Left lung (tissue), 10 donors: ENCODE results near the gene TM4SF1. TPM values are rescaled to one million over a fixed set of nuclear protein-coding genes. Genes with fewer than 3 reads are reported as not detected.

ENCODE experiments used
- ATAC-seq: fragments of 200-7000 bp; cut with Tn5 transposase; one replicate; pipeline ENCODE4 v1.9.1; 2020; ENCODE audit warnings: moderate library complexity
- DNase-seq, 4 donors: peaks; one replicate each; pipeline ENCODE4 v3.0.0-alpha.2; 2013 to 2020
- H3K27ac ChIP-seq, 2 donors: fragments of 200-600 bp; sonication (generic) in 1 of 2; one replicate each; pipeline versions ENCODE4 v1.5.0 to v1.8.0; 2020 to 2021
- H3K27me3 ChIP-seq, 2 donors: fragments of 200-600 bp; sonication (generic) in 1 of 2; one replicate each; pipeline versions ENCODE4 v1.5.0 to v1.8.0; 2020 to 2021
- H3K36me3 ChIP-seq, 2 donors: fragments of 200-600 bp; sonication (generic) in 1 of 2; one replicate each; pipeline versions ENCODE4 v1.5.0 to v1.8.0; 2020 to 2021
- H3K4me1 ChIP-seq, 2 donors: fragments of 200-600 bp; one replicate each; pipeline ENCODE4 v1.8.0; 2021
- H3K4me3 ChIP-seq, 2 donors: fragments of 200-600 bp; sonication (generic) in 1 of 2; one replicate each; pipeline versions ENCODE4 v1.5.0 to v1.8.0; 2020 to 2021; ENCODE audit warnings: mild to moderate bottlenecking in 1 of 2
- H3K9me3 ChIP-seq, 2 donors: fragments of 200-600 bp; sonication (generic) in 1 of 2; one replicate each; pipeline versions ENCODE4 v1.5.0 to v1.8.0; 2020 to 2021
- intact Hi-C, 2 donors: fragments of 100-400 bp; cut with DNase I; formaldehyde crosslinking; loops; one replicate each; pipeline versions ENCODE4 v1.11.2 to v1.14.2; 2022
- polyA plus RNA-seq, 6 donors: library from polyadenylated mRNA; unstranded; fragments of 120-200 nt; gene quantifications; one replicate each; pipeline ENCODE4 v1.2.1, GENCODE V29; 2013; ENCODE audit not compliant: insufficient read length in 6 of 6
- total RNA-seq, 2 donors: library from RNA; stranded (reverse); fragmentation: NEBNext Ultra II Directional; extraction: Animal tissue kit (Norgen Biotek cat#: 25700); gene quantifications; one replicate each; pipeline ENCODE4 v1.2.1, GENCODE V29; 2021
- TF ChIP-seq, protein P1 (sequence below), 2 donors: fragments of 200-600 bp; sonication (generic) in 1 of 2; IDR thresholded peaks; one replicate each; pipeline versions ENCODE4 v1.5.0 to v1.8.0; 2021; ENCODE audit warnings: antibody characterized with exemption in 2 of 2
- donor health status: DM: no; HTN: yes; CAD: no.
- donor health status: DM: no; HTN: no; CAD: no.

TM4SF1 gene
- total and polyA plus RNA-seq, 8 donors: 74.1 to 283 (median 109) TPM

DNA sequence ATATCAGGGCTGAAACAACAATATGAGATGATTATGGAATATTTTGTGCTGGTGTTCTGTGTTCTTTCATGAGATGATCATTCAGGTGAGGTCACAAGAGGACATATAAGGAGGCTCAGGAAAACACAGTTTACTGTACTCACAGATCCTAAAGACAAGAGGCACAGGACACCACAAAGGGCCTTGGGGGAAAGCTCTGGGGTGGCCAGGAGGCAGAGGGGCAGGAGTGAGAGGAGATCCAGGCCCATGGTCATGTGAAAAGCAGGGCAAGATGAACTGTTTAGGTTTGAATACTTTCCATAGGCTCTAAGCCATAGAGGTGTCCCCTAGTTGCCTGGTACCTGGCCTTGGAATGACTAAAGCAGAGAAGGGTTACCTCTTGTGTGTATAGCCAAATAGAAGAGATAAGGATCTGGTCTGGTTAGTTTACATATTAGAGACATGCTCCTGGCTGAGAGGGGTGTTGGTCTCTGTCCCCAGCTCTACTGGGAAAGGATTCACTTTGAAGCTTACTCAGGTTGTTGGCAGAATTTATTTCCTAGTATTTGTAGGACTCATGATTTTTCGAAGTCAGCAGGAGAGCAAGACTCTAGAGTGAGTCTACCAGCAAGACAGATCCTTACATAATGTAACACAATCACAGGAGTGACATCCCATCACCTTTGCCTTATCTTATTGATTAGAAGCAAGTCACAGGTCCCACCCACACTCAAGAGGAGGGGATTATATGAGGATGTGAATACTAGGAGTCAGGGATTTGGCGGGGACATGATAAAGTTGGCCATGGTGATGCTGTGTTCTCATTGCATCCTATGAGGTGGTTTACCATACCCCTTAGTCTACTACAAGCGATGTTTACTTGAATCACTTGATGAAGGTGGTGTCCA lies 11.3 kb upstream of the TM4SF1 start:
- ATAC-seq (peak; percentile 13), DNase-seq (no peak)
- Histone ChIP-seq H3K4me1 (peaks cover 9 to 16% of the 10 kb centered on the region in 2 donors), H3K9me3 (no peaks in the 10 kb centered on the region), H3K4me3 (no peak overlapping the region), H3K27ac (peak overlapping the region; percentile 77 to 78), H3K36me3 (no peaks in the 10 kb centered on the region), H3K27me3 (no peaks in the 10 kb centered on the region)
- TF ChIP-seq, protein P1, sequence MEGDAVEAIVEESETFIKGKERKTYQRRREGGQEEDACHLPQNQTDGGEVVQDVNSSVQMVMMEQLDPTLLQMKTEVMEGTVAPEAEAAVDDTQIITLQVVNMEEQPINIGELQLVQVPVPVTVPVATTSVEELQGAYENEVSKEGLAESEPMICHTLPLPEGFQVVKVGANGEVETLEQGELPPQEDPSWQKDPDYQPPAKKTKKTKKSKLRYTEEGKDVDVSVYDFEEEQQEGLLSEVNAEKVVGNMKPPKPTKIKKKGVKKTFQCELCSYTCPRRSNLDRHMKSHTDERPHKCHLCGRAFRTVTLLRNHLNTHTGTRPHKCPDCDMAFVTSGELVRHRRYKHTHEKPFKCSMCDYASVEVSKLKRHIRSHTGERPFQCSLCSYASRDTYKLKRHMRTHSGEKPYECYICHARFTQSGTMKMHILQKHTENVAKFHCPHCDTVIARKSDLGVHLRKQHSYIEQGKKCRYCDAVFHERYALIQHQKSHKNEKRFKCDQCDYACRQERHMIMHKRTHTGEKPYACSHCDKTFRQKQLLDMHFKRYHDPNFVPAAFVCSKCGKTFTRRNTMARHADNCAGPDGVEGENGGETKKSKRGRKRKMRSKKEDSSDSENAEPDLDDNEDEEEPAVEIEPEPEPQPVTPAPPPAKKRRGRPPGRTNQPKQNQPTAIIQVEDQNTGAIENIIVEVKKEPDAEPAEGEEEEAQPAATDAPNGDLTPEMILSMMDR (IDR thresholded peaks at IDR 0.05): no peak
- intact Hi-C loops: no loop called here

DNA sequence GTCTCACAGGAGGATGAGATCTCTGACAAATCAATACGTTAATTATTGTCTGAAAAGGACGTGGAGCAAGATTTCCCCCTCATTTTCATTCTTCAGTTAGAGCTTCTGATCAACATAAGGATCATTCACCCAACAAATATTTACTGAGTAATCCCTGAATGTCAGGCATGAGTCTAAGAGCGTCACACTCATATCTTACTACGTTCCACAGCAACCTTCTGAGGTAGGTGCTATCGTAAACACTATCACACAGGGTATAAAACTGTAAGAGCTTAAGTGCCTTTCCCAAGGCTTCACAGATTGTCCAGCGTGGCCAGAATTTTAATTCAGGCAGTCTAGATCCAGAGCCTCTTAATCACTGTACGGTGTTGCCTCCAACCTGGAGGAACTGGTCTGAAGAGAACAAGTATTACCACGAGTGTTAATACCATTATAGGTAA lies 10.6 kb upstream of the TM4SF1 start:
- peak overlapping the region; percentile 77 to 78 for H3K27ac ChIP-seq
- intact Hi-C loops: no loop called here
- no peaks in the 10 kb centered on the region for H3K36me3 ChIP-seq
- TF ChIP-seq, protein P1 (IDR thresholded peaks at IDR 0.05): no peak
- no peak overlapping the region for H3K4me3 ChIP-seq
- no peak for DNase-seq
- no peaks in the 10 kb centered on the region for H3K27me3 ChIP-seq
- ATAC-seq: peak; percentile 52
- peaks cover 9% of the 10 kb centered on the region in 2 donors for H3K4me1 ChIP-seq
- H3K9me3 ChIP-seq: no peaks in the 10 kb centered on the region

DNA sequence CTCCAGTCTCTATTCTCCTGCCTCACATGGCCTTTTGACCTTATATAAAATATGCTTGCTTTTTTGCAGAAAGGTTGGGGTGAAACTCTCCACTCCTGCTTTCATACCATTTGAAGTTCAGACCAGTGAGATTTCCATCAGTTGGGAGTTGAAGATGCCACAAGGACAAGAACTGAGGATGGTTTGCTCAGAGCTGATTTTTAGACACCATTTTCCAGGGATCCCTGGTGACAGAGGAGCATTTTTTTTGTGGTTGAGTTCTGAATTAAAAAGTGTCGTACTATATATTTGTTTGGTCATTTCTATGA lies 8.8 kb upstream of the TM4SF1 start:
- Histone ChIP-seq H3K9me3 (no peaks in the 10 kb centered on the region), H3K4me1 (peaks cover 5 to 9% of the 10 kb centered on the region in 2 donors), H3K36me3 (no peaks in the 10 kb centered on the region), H3K27ac (peak overlapping the region; percentile 77 to 78), H3K27me3 (no peaks in the 10 kb centered on the region), H3K4me3 (no peak overlapping the region)
- no peak for DNase-seq
- intact Hi-C loops: no loop called here
- no peak for ATAC-seq
- TF ChIP-seq, protein P1 (IDR thresholded peaks at IDR 0.05): no peak

DNA sequence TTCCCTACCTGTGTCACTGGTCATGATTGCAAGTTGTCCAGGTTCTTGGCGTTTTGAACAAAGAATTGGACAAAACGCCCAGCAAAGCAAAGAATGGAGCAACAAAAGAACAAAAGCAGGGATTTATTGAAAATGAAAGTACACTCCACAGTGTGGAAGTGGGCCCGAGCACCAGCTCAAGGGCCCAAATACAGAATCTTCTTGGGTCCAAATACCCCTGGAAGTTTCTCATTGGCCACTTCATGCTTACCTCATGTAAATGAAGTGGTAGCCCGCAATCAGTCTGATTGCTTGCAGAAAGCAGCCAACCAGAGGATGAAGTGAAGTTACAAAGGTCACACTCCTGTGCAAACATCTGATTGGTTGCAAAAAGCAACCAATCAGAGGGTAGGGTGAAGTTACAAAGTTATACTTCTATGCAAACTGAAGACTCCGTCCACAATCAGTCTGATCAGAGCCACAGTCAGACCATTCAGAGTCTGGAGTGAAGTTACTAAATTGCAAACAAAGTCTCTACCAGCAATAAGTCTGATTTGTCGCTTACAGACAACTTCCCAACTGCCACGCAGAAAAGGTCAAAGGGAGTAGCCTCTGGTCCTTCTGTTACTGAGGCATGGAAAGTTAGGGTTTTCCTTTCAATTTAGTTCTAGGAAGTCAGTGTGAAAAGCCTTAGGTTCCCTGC lies 8.3 kb upstream of the TM4SF1 start:
- H3K4me3 ChIP-seq: no peak overlapping the region
- intact Hi-C loops: no loop called here
- no peak for DNase-seq
- peaks cover 5 to 9% of the 10 kb centered on the region in 2 donors for H3K4me1 ChIP-seq
- no peak for ATAC-seq
- TF ChIP-seq, protein P1 (IDR thresholded peaks at IDR 0.05): no peak
- peak overlapping the region; percentile 77 to 78 for H3K27ac ChIP-seq
- no peaks in the 10 kb centered on the region for H3K9me3 ChIP-seq
- H3K36me3 ChIP-seq: no peaks in the 10 kb centered on the region
- H3K27me3 ChIP-seq: no peaks in the 10 kb centered on the region

DNA sequence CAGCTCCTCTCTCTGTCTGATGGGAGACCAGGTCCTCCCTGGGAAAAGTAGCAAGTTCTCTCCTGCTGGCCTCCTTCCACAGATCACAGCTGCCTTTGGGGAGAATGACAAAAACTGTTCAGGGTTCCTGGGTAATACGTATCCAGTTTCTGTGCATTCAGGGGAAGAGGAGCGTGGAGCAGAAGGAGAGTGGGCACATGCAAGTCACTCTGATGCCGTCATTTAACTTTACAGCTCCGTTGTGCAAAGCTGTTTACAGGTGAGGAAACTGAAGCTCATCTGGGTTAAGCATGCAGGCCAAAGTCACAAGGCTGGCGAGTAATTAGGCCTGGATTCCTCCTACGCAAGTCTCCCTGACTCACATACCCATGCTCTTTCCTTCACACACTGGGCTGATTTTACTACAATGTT lies 7.5 kb upstream of the TM4SF1 start:
- H3K27ac ChIP-seq: peak overlapping the region in 1 of 2 donors; percentile 11
- intact Hi-C loops: no loop called here
- ATAC-seq (no peak), DNase-seq (no peak)
- H3K4me1 ChIP-seq: peaks cover 0 to 9% of the 10 kb centered on the region in 2 donors
- H3K9me3 ChIP-seq: no peaks in the 10 kb centered on the region
- H3K27me3 ChIP-seq: no peaks in the 10 kb centered on the region
- H3K36me3 ChIP-seq: no peaks in the 10 kb centered on the region
- H3K4me3 ChIP-seq: no peak overlapping the region
- TF ChIP-seq, protein P1 (IDR thresholded peaks at IDR 0.05): no peak
